Head of caudate nucleus (tissue), 42 donors: ENCODE data around the gene SHISAL1.
"Not testable (repeated sequence)": the region's sequence is repeated elsewhere in the genome, so short reads cannot be mapped to it uniquely, and the experiment has no call there.

Experiments used
- DNase-seq, 42 donors: peaks; one replicate each; pipeline versions ENCODE4 v3.0.0 to v3.0.0-alpha.2; 2020 to 2021; ENCODE audit warnings: mixed read lengths in 7 of 42
- intact Hi-C: fragments of 100-400 bp; cut with DNase I; formaldehyde crosslinking; loops from one replicate; pipeline ENCODE4 v1.15.0; 2022

SHISAL1 gene

GRCh38 chr22:44330744-44331660, 18.3 kb upstream of the SHISAL1 start:
- DNase-seq, result no peak
- intact Hi-C loops, result no loop called here

- DNase-seq, result no peak
- intact Hi-C loops, result no loop called here
These were observed 17.5 kb upstream of the SHISAL1 start for GRCh38 chr22:44330188-44330743.

DNA sequence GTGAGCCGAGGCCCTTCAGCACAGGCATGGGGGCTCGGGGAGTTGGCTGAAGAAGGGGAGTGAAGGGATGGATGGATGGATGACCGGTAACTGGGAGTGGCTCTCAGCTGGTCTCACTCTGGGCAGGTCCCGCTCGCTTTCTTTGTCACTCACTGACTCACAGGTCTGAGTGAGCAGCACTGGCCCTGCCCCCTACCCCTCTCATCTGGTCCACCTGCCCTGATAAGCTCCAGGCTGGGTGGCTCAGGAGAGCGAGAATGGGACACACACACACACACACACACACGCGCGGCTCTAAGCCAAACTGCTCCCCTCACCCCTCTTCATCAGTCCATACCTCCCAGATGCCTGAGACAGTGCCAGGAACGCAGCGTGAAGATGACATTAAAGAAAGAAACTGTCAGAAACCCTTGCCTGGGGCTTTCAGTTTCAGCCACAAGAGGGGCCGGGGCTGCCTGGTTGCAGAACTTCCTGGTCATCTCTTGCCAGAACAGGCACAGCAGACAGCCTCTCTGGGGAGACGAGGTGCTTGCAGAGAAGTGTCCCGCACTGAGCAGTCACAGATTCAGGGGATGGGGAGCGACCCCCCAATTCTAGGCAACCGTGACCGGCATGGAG, 16.5 kb upstream of the SHISAL1 start:
- intact Hi-C loops, result no loop called here
- peak in 1 of 42 donors; percentile 20 for DNase-seq

GRCh38 chr22:44328762-44329161, 16.0 kb upstream of the SHISAL1 start:
- intact Hi-C loops, result no loop called here
- DNase-seq, result no peak

DNA sequence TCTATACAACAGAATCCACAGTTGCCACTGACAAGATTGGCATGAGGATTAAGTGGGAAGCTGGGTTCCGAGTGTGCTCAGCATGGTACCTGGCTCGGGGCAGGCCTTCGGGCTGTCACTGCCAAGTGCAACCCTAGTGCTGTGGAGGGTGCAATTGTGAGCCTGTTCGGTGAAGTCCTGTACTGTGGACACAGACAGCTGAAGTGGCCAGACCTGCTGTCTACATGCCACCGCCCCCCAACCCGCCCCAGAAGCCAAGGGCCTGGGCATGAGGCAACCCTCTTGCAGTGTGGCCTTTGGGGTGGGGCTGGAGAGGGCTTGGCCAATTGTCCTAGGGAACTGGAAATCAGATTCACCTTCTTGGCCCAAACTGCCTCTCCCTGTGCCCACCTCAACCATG, 15.6 kb upstream of the SHISAL1 start:
- intact Hi-C loops, result no loop called here
- no peak for DNase-seq

DNA sequence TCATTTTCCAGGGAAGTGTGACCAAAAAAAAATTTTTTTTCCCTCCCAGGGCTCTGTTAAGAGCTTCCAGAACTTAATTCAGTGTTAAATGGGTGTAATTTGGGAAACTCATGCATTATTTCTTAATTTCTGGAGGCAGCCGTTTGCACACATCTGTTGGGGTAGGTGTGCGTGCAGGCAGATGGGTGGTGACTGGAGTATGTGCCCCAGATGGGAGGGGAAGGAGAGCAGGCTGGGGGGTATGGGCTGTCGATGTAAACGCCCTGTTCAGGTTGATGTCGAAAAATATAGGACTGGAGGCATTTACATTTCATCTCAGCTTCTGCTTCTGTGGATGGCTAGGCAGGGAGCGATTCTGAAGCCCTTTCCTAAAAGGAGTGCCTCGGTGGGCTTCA, 13.7 kb upstream of the SHISAL1 start:
- no peak for DNase-seq
- intact Hi-C loops, result no loop called here

DNA sequence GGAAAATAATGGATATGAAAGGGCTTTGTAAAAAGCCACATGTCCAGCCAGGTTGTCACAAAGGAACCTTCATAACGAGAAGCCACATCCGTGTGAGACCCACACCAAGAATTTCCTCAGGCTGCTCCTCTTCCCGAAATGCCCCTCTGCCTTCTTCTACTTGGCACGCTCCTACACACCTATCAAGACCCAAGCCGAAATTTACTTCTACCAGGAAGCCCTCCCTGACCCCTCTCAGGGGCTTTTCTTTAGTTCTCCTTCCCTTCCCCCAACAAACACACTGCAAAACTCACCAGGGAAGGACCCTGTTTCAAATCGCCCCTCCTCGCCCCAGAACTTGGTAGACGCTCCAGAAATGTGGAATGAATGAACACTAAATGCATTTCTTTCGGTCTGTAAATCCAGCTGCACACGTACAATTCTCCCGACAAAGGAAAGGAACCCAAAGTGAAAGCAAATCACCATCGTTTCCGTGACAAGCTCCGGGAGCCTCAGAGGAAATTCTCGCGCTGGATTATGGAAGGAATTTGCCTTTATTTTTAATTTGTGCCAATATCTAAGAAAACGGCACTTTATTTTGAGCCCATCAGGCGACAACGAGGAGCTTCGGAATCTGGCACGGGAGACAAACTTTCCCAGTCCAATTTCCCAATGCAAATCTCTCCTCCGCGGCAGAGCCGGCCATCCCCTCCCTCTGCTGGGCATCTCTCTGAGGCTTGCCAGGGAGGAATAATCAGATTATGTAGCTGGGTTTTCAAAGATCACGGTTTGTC, 13.2 kb upstream of the SHISAL1 start:
- intact Hi-C loops, result no loop called here
- peak in 6 of 42 donors; percentile 5 to 49 (median 21) for DNase-seq

GRCh38 chr22:44323140-44323790, 10.5 kb upstream of the SHISAL1 start:
- intact Hi-C loops, DNase-seq: not testable (repeated sequence)

DNA sequence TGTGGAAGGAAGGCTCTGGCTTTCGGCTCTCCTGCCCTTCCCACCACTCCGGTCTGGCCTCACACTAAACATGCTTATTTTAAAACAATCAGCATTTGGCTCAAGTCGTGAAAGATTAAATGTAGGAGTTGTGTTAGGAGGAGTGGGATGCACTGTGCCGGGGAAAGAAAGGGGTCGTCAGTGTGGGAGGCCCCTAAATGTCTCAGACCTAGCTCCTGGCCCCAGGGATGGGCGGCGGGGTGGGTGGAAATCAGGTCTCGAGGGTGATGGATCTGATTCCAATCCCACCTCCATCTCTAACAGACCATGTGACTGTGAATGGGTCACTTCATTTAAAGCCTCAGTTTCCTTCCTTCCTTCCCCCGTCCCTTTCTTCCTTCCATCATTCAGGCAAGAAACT, 6.9 kb upstream of the SHISAL1 start:
- intact Hi-C loops, result no loop called here
- no peak for DNase-seq

DNA sequence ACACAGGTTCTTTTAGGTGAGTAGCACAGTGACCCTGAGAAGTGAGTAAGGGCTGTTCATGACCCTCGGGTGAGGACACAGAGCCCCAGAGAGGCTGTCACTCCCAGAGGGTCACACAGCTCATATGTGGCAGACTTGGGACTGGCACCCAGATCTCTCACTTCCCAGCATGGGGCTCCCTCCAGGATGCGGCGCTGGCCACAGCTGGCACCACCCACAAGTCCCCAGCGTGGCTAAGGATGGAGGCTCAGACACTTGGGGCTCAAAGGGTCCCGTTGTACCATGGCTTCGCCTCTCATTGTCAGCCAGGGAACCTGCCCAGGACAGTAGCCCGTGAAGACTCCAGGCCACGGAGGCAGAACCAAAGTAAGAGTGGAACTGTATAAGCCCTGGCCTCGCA, 6.0 kb upstream of the SHISAL1 start:
- intact Hi-C loops, result no loop called here

DNA sequence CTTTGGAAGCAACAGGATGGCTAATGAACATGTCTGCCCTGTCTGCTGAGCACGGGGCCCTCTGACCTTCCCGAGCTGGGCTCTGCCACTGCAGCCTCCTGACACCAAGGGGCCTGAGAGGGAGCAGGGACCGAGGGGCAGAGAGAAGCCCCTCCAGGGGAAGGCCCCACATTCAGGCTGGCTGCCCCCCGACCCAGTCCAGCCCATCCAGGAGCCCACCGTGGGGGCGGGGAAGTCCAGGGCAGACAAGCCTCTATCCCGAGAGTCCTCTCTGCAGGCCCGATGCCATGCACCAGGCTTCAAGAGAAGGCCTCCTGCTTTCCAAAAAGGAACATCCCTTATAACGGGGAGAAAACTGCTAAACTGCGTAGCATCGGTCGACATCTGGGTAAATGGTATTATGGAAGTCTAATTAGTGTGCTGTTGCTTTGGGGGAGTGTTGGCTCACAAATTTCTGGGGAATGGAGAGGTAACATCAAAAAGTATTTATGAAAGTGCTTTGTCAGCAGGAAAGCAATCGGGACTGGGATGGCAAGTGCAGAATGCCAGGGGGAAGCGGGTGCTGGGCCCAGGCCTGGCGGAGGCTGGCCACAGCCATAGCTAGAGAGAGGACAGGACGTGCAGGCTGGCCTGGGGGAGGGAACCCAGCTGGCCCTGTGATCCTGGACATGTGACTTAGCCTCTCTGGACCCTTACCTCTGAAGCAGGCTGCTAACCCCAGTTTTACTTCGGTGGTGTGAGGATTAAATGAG, 5.3 kb upstream of the SHISAL1 start:
- DNase-seq, result no peak
- intact Hi-C loops, result no loop called here

More for the DNA sequence above, 6.0 kb upstream of the SHISAL1 start:
- no peak for DNase-seq

- DNase-seq, result no peak
- intact Hi-C loops, result no loop called here
These were observed 4.3 kb upstream of the SHISAL1 start for GRCh38 chr22:44317123-44317444.

- no peak for DNase-seq
- intact Hi-C loops, result no loop called here
These were observed 3.8 kb upstream of the SHISAL1 start for GRCh38 chr22:44316393-44317122.

DNA sequence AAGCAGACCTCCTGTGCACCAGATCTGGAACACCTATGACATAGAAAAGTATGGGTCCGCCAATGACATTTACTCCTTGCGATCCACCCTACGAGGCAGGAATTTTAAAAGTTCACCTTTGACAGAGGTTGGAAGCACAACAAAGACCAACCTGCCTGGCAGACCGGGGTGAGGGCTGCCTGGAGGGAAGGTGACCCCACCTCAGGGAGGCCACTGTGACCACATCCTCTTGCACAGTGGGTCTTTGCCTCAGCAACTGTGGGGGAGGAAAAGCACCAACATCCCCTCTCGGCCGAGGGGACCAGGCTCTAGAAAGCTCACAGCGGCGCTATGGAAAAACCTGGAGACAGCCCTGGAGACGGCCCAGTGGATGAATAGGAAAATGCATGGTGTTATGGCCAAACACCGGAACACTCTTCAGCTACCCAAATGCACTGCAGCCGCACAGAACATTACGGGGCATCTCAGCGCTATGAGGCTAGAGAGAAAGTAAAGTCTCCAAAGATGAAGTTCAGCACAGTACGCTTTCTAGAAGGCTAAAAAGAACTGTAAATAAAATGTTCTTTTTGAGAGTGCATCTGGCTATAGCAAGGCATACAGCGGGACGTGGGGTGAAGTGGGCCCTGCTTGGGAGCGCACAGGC, 1.8 kb upstream of the SHISAL1 start:
- intact Hi-C loops, result no loop called here
- no peak for DNase-seq

DNA sequence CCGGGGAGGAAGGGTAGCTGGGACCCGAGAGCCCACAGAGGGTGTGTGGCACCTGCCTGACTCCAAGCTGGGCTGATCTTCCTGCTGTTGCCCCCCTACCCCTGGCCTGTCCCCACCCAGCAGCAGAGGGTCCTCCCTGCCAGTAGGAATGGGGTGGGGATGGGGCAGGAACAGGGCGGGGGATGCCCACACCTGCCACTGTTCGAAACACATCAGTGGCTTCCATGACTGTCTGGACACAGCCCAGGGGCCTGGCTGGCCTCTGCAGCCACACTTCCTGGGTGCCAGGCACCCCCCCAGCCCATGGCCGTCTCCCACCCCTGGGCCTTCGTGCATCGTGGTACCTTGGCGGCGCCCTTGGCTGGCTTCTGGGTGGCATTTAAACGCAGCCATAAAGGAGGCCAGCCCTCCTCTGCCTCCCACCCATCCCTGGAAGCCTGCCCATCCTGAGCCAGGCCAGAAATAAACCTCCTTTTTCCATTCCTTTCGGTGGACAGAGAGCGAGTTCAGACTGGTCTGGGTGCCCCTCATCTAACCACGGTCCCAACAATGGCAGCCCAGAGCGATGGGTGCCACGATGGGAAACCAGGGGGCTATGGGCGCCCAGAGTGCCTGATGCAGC, 745 bp upstream of the SHISAL1 start:
- no peak for DNase-seq
- intact Hi-C loops, result no loop called here

- DNase-seq, result no peak
- intact Hi-C loops, result no loop called here
These were observed 938 bp downstream of the SHISAL1 start for GRCh38 chr22:44311855-44312170.
